SU-DHL-6 (cell line): Measurements from ENCODE around the gene CHSY1.

ENCODE experiments used
- H2AFZ ChIP-seq: fragments of 200-600 bp; sonication (generic); 2 replicates; pipeline ENCODE4 v1.6.1; 2014; ENCODE audit warnings: low read depth, mild to moderate bottlenecking, moderate library complexity, mixed read lengths, antibody characterized with exemption, low read length; ENCODE audit not compliant: severe bottlenecking
- H3F3A ChIP-seq: fragments of 200-600 bp; shearing (Covaris generic); 2 replicates; pipeline ENCODE4 v1.6.0; 2016; ENCODE audit warnings: antibody characterized with exemption, mild to moderate bottlenecking; ENCODE audit not compliant: insufficient read depth
- H3K27ac ChIP-seq: fragments of 200-600 bp; sonication (generic); 2 replicates; pipeline ENCODE4 v1.5.1; 2016; ENCODE audit warnings: low read depth, mild to moderate bottlenecking, low read length, moderate library complexity, mixed read lengths
- H3K27me3 ChIP-seq: fragments of 200-600 bp; sonication (generic), shearing (Covaris generic); 2 replicates; pipeline ENCODE4 v1.6.0; 2014; ENCODE audit warnings: mild to moderate bottlenecking, low read length
- H3K36me3 ChIP-seq: fragments of 200-600 bp; sonication (generic); 2 replicates; pipeline ENCODE4 v1.6.1; 2014; ENCODE audit warnings: mild to moderate bottlenecking, low read length, mixed read lengths
- H3K4me2 ChIP-seq: fragments of 300-600, 200-600 bp; shearing (Covaris generic), sonication (generic); 2 replicates; pipeline ENCODE4 v1.6.0; 2014; ENCODE audit warnings: low read length, low read depth, mild to moderate bottlenecking; ENCODE audit not compliant: poor library complexity, severe bottlenecking
- H3K4me3 ChIP-seq: fragments of 200-600 bp; sonication (generic); 2 replicates; pipeline ENCODE4 v1.5.1; 2014; ENCODE audit warnings: antibody characterized with exemption, low read length, mild to moderate bottlenecking, mixed read lengths; ENCODE audit not compliant: insufficient read depth, poor library complexity, severe bottlenecking
- H3K79me2 ChIP-seq: fragments of 200-600 bp; sonication (generic); 2 replicates; pipeline ENCODE4 v1.6.1; 2014; ENCODE audit warnings: mild to moderate bottlenecking, low read length, moderate library complexity; ENCODE audit not compliant: insufficient read depth
- H3K9ac ChIP-seq: fragments of 200-600 bp; sonication (generic); 2 replicates; pipeline ENCODE4 v1.7.0; 2014; ENCODE audit warnings: mild to moderate bottlenecking, low read length
- H3K9me2 ChIP-seq: fragments of 200-600 bp; sonication (generic); replicated peaks from 2 replicates; pipeline ENCODE4 v1.6.1; 2014; ENCODE audit warnings: low read length; ENCODE audit not compliant: insufficient read depth
- H3K9me3 ChIP-seq: fragments of 200-600 bp; sonication (generic); 2 replicates; pipeline ENCODE4 v1.6.1; 2014; ENCODE audit warnings: low read length, mixed read lengths; ENCODE audit not compliant: insufficient read depth
- H4K20me1 ChIP-seq: fragments of 200-600 bp; sonication (generic); 2 replicates; pipeline ENCODE4 v1.6.1; 2014; ENCODE audit warnings: low read depth, mild to moderate bottlenecking, antibody characterized with exemption, low read length, moderate library complexity, mixed read lengths
- CTCF ChIP-seq: fragments of 200-600 bp; sonication (generic); IDR thresholded peaks from one replicate; pipeline ENCODE4 v1.5.1; 2017; ENCODE audit warnings: antibody characterized with exemption, mild to moderate bottlenecking, low read length, moderate library complexity; ENCODE audit not compliant: insufficient read depth, poor library complexity, severe bottlenecking
- EZH2phosphoT487 ChIP-seq: fragments of 200-600 bp; sonication (generic), shearing (Covaris generic); conservative IDR thresholded peaks from 2 replicates; pipeline ENCODE4 v1.6.1; 2018; ENCODE audit warnings: mild to moderate bottlenecking, antibody characterized with exemption, low read length, moderate library complexity, mixed read lengths

CHSY1 gene

GRCh38 chr15:101213147-101213546 is 38.7 kb downstream of the CHSY1 start:
- Histone ChIP-seq H4K20me1 (peaks cover 27% of the 10 kb centered on the region; the same call in 1 of the 2 replicates), H3K27ac (no peak overlapping the region), H3K4me3 (no peak overlapping the region), H3K9ac (no peak overlapping the region), H3K9me3 (no peaks in the 10 kb centered on the region), H3K27me3 (no peaks in the 10 kb centered on the region), H3K4me2 (no peak overlapping the region), H3K9me2 (no peaks in the 10 kb centered on the region), H3K36me3 (no peaks in the 10 kb centered on the region), H2AFZ (no peak overlapping the region), H3K79me2 (peaks cover 81% of the 10 kb centered on the region), H3F3A (peaks cover 8% of the 10 kb centered on the region; the same call in 1 of the 2 replicates)
- TF ChIP-seq CTCF (no peak), EZH2phosphoT487 (no peak)

- peaks cover 8% of the 10 kb centered on the region; the same call in 1 of the 2 replicates for H3F3A ChIP-seq
- H3K9ac ChIP-seq = no peak overlapping the region
- no peak overlapping the region for H3K4me2 ChIP-seq
- no peaks in the 10 kb centered on the region for H3K9me2 ChIP-seq
- H3K27ac ChIP-seq = no peak overlapping the region
- TF ChIP-seq EZH2phosphoT487 (no peak), CTCF (no peak)
- no peaks in the 10 kb centered on the region for H3K36me3 ChIP-seq
- H3K9me3 ChIP-seq = no peaks in the 10 kb centered on the region
- H3K79me2 ChIP-seq = peaks cover 84% of the 10 kb centered on the region
- H3K4me3 ChIP-seq = no peak overlapping the region
- H3K27me3 ChIP-seq = no peaks in the 10 kb centered on the region
- H2AFZ ChIP-seq = no peak overlapping the region
- H4K20me1 ChIP-seq = peaks cover 27% of the 10 kb centered on the region; the same call in 1 of the 2 replicates
Observed at GRCh38 chr15:101211897-101212296, 40.0 kb downstream of the CHSY1 start.

GRCh38 chr15:101210466-101210865 is 41.4 kb downstream of the CHSY1 start:
- Histone ChIP-seq H4K20me1 (peaks cover 27% of the 10 kb centered on the region; the same call in 1 of the 2 replicates), H3K4me2 (no peak overlapping the region)
- TF ChIP-seq EZH2phosphoT487 = no peak
- TF ChIP-seq CTCF = no peak

More at GRCh38 chr15:101210466-101210865, 41.4 kb downstream of the CHSY1 start:
- Histone ChIP-seq H3K27me3 (no peaks in the 10 kb centered on the region), H3K4me3 (no peak overlapping the region), H2AFZ (no peak overlapping the region), H3F3A (peaks cover 8% of the 10 kb centered on the region; the same call in 1 of the 2 replicates), H3K9me3 (no peaks in the 10 kb centered on the region), H3K36me3 (no peaks in the 10 kb centered on the region), H3K9me2 (no peaks in the 10 kb centered on the region), H3K27ac (no peak overlapping the region), H3K79me2 (peaks cover 87% of the 10 kb centered on the region), H3K9ac (no peak overlapping the region)
